DOHH2 (cell line): Measurements from ENCODE around the gene BAIAP2.

Experiments used
- EZH2phosphoT487 ChIP-seq: fragments of 200-600 bp; sonication (generic); IDR thresholded peaks from 2 replicates; pipeline ENCODE4 v1.6.1; 2017; ENCODE audit warnings: borderline replicate concordance, mild to moderate bottlenecking, antibody characterized with exemption, low read length, moderate library complexity, mixed read lengths
- TF ChIP-seq, protein P1 (sequence below): fragments of 200-600 bp; sonication (generic); IDR thresholded peaks from one replicate; pipeline ENCODE4 v1.5.1; 2014; ENCODE audit warnings: antibody characterized with exemption, mild to moderate bottlenecking, low read depth, low read length; ENCODE audit not compliant: poor library complexity, severe bottlenecking

DNA sequence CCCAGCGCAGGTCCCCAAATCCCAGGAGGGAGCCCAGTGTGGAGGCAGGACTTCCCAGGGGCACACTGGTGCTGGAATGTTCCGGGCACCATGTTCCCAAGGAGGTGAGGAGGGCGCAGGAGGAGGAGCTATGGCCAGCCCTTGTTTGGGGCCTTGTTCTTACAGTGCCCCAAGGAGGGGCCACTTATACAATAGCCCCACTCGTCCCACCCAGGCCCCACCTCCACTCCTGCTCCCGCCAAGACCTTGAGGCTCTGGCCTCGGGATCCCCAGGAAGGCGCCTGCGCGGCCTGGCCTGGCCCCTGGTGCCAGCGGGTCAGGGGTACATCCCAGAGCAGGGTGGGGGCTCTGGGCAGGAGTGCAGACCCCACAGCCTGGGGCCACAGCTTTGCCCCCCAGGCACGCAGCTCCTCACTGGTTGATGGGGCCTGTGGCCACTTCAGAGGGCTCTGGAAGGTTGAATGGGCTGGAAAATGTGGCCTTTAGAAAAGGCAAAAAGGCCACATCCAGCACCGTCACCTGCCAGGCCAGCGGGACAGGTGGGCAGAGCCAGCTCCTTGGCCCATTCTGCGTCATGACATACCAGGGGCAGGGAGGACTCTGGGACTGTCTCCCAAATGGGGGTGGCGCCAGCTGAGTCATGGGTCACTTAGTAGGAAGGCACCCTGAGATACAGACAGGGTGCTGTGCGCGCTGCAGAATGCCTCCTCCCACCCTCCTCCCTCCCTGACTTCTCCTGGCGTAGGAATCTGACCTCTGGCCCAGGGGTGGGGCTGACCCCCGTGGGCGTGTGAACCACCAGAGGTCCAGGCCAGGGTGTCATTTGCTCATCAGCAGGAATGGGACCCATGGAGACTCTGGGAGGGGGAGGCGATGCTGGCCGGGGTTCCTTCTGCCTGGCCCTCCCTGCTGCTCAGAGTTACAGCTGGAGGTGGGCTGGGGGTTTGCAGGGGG lies 98.1 kb downstream of the BAIAP2 start:
- TF ChIP-seq, protein P1, sequence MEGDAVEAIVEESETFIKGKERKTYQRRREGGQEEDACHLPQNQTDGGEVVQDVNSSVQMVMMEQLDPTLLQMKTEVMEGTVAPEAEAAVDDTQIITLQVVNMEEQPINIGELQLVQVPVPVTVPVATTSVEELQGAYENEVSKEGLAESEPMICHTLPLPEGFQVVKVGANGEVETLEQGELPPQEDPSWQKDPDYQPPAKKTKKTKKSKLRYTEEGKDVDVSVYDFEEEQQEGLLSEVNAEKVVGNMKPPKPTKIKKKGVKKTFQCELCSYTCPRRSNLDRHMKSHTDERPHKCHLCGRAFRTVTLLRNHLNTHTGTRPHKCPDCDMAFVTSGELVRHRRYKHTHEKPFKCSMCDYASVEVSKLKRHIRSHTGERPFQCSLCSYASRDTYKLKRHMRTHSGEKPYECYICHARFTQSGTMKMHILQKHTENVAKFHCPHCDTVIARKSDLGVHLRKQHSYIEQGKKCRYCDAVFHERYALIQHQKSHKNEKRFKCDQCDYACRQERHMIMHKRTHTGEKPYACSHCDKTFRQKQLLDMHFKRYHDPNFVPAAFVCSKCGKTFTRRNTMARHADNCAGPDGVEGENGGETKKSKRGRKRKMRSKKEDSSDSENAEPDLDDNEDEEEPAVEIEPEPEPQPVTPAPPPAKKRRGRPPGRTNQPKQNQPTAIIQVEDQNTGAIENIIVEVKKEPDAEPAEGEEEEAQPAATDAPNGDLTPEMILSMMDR: no peak
- TF ChIP-seq EZH2phosphoT487: no peak
